OCI-LY7 (cell line): ENCODE measurements around the gene IGF1R. TPM values are rescaled to one million over a fixed set of nuclear protein-coding genes. Genes with fewer than 3 reads are reported as not detected.

Source experiments
- BruUV-seq: library from RNA; stranded (reverse); fragments of 400-500 nt; replicated peaks from 2 replicates; lab custom pipeline; 2021; lab: Mats Ljungman, UMichigan
- CTCF ChIA-PET: fragments of 300-600 bp; sonication (Branson Sonifier 250); formaldehyde crosslinking; loops from one replicate; lab custom pipeline; 2022; ENCODE audit warnings: antibody characterized with exemption; ENCODE audit not compliant: unreplicated experiment; lab: Charles Lee
- POLR2A ChIA-PET: fragments of 300-600 bp; sonication (Branson Sonifier 250); formaldehyde crosslinking; loops from one replicate; lab custom pipeline; 2022; ENCODE audit warnings: antibody characterized with exemption; lab: Charles Lee
- DNase-seq: peaks from one replicate; pipeline ENCODE4 v3.0.0-alpha.2; 2015; ENCODE audit warnings: low spot score
- H2AFZ ChIP-seq: fragments of 200-600 bp; sonication (generic), shearing (Covaris generic); 2 replicates; pipeline ENCODE4 v1.6.1; 2014; ENCODE audit warnings: mild to moderate bottlenecking, antibody characterized with exemption, low read length, moderate library complexity
- H3K27ac ChIP-seq: fragments of 200-600 bp; sonication (generic); 2 replicates; pipeline ENCODE4 v1.5.1; 2014; ENCODE audit warnings: mixed run types, low read depth, mild to moderate bottlenecking, moderate library complexity, low read length, inconsistent platforms; ENCODE audit not compliant: poor library complexity, severe bottlenecking
- H3K36me3 ChIP-seq: fragments of 200-600 bp; sonication (generic); 2 replicates; pipeline ENCODE4 v1.6.1; 2014; ENCODE audit warnings: mild to moderate bottlenecking, antibody characterized with exemption, low read length, moderate library complexity, mixed read lengths; ENCODE audit not compliant: insufficient read depth
- H3K4me1 ChIP-seq: fragments of 200-600 bp; sonication (generic); 2 replicates; pipeline ENCODE4 v1.5.1; 2014; ENCODE audit warnings: mild to moderate bottlenecking, low read length; ENCODE audit not compliant: insufficient read depth, poor library complexity, severe bottlenecking
- H3K4me2 ChIP-seq: fragments of 200-600 bp; sonication (generic); 2 replicates; pipeline ENCODE4 v1.6.1; 2014; ENCODE audit warnings: mild to moderate bottlenecking, low read length
- H3K4me3 ChIP-seq: fragments of 200-600 bp; sonication (generic); 2 replicates; pipeline ENCODE4 v1.5.1; 2014; ENCODE audit warnings: mild to moderate bottlenecking, low read depth, low read length; ENCODE audit not compliant: poor library complexity, severe bottlenecking
- H3K79me2 ChIP-seq: fragments of 200-600 bp; sonication (generic); 2 replicates; pipeline ENCODE4 v1.6.1; 2016; ENCODE audit warnings: low read depth, mild to moderate bottlenecking, low read length, moderate library complexity, mixed read lengths; ENCODE audit not compliant: insufficient read depth
- H3K9me2 ChIP-seq: fragments of 200-600 bp; sonication (generic); 2 replicates; pipeline ENCODE4 v1.6.1; 2016; ENCODE audit warnings: mild to moderate bottlenecking, low read length, mixed read lengths; ENCODE audit not compliant: insufficient read depth
- H3K9me3 ChIP-seq: fragments of 200-600 bp; sonication (generic); 2 replicates; pipeline ENCODE4 v1.6.1; 2014; ENCODE audit warnings: mild to moderate bottlenecking, mixed run types, low read length, mixed read lengths
- H4K20me1 ChIP-seq: fragments of 200-600 bp; sonication (generic); 2 replicates; pipeline ENCODE4 v1.6.1; 2014; ENCODE audit warnings: mild to moderate bottlenecking, antibody characterized with exemption, low read length, moderate library complexity, mixed read lengths; ENCODE audit not compliant: insufficient read depth
- EZH2phosphoT487 ChIP-seq: fragments of 200-600 bp; sonication (generic); IDR thresholded peaks from 2 replicates; pipeline ENCODE4 v1.6.1; 2018; ENCODE audit warnings: low read depth, borderline replicate concordance, mild to moderate bottlenecking, mixed run types, antibody characterized with exemption, low read length, moderate library complexity, mixed read lengths
- intact Hi-C: fragments of 100-400 bp; cut with micrococcal nuclease; formaldehyde crosslinking; loops from one replicate; pipeline ENCODE4 v1.10.0; 2022; ENCODE audit not compliant: unreplicated experiment
- total RNA-seq, 2 experiments: library from RNA; depleted of rRNA in 1 of 2; stranded (reverse); fragments of >200 nt in 1 of 2; shearing (Covaris generic) in 1 of 2; gene quantifications; 2 replicates each; pipeline ENCODE4 v1.2.3, GENCODE V29; 2014 to 2022
- TF ChIP-seq, protein P1 (sequence below): fragments of 200-600 bp; sonication (generic); conservative IDR thresholded peaks from 2 replicates; pipeline ENCODE4 v1.5.1; 2014; ENCODE audit warnings: mild to moderate bottlenecking, antibody characterized with exemption, low read length, moderate library complexity, mixed read lengths

IGF1R gene
- total RNA-seq, 2 experiments from 2014 or later = 26.5 to 29.1 TPM

DNA sequence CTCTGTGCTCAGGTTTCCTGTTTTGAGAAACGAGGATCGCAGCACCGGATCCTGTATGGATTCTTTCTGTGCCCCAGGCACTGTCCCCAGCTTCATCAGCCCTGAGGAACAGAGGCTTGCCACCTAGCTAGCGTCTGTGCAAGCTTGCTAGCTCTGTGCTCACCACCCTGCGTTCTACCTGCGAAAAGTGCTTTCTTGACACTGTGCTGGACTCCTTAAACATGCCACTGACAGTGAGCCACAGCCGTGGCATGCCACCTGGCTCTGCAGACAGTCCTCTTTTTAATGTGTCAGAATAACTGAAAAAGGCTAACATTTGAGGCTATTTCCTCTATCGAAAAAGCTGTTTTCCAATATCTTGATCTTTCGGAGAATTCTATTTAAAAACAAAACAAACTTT, 357.8 kb downstream of the IGF1R start:
- TF ChIP-seq, protein P1, sequence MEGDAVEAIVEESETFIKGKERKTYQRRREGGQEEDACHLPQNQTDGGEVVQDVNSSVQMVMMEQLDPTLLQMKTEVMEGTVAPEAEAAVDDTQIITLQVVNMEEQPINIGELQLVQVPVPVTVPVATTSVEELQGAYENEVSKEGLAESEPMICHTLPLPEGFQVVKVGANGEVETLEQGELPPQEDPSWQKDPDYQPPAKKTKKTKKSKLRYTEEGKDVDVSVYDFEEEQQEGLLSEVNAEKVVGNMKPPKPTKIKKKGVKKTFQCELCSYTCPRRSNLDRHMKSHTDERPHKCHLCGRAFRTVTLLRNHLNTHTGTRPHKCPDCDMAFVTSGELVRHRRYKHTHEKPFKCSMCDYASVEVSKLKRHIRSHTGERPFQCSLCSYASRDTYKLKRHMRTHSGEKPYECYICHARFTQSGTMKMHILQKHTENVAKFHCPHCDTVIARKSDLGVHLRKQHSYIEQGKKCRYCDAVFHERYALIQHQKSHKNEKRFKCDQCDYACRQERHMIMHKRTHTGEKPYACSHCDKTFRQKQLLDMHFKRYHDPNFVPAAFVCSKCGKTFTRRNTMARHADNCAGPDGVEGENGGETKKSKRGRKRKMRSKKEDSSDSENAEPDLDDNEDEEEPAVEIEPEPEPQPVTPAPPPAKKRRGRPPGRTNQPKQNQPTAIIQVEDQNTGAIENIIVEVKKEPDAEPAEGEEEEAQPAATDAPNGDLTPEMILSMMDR = no peak
- no peak for TF ChIP-seq EZH2phosphoT487
- Histone ChIP-seq H4K20me1 (no peaks in the 10 kb centered on the region), H3K36me3 (no peaks in the 10 kb centered on the region), H3K9me3 (no peaks in the 10 kb centered on the region), H3K9me2 (no peaks in the 10 kb centered on the region), H3K79me2 (no peaks in the 10 kb centered on the region), H3K4me3 (no peak overlapping the region), H3K4me2 (no peak overlapping the region), H3K27ac (no peak overlapping the region), H2AFZ (no peak overlapping the region), H3K4me1 (no peaks in the 10 kb centered on the region)
- POLR2A ChIA-PET = no interaction called here
- DNase-seq = no peak
- CTCF ChIA-PET = no interaction called here
- intact Hi-C loops = no loop called here
- no TSS peak for BruUV-seq

DNA sequence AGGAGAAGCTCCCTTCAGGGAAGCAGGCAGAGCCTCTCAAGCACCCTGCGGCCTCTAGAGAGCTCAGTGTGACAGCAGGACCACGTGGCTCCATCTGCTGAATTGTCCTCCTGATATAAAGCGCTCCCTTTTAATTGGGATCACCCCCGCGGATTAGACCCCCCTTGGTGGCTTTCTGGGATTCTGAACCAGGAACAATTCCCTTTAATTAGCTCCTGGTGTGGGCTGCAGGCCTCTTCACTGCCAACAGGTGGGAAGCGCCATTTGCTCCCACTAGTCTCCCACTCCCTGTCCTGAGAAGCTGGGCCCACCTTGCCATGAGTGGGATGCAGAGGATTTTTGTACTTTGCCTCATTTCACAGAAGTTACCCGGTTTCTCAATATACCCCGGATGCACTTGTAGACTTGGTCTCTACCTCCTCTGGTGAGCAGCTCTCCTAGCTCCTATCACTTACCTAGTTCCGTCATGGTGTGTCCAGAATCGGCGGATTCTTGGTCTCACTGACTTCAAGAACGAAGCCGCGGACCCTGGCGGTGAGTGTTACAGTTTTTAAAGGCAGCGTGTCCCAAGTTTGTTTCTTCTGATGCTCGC, 358.7 kb downstream of the IGF1R start:
- TF ChIP-seq, protein P1 = no peak
- TF ChIP-seq EZH2phosphoT487 = no peak
- Histone ChIP-seq H3K9me2 (no peaks in the 10 kb centered on the region), H3K4me2 (no peak overlapping the region), H2AFZ (no peak overlapping the region), H3K4me1 (no peaks in the 10 kb centered on the region), H3K36me3 (no peaks in the 10 kb centered on the region), H4K20me1 (no peaks in the 10 kb centered on the region), H3K79me2 (no peaks in the 10 kb centered on the region), H3K4me3 (no peak overlapping the region), H3K9me3 (no peaks in the 10 kb centered on the region), H3K27ac (no peak overlapping the region)
- no peak for DNase-seq
- ChIA-PET POLR2A (interaction anchor here (0.6 kb wide), 1 partner anchor 19 kb away, joined by 3 read pairs; no protein-coding TSS in a partner anchor), CTCF (interaction anchor here (0.5 kb wide), 1 partner anchor 124 kb away, joined by 5 read pairs; no protein-coding TSS in a partner anchor)
- BruUV-seq = no TSS peak
- intact Hi-C loops = no loop called here

DNA sequence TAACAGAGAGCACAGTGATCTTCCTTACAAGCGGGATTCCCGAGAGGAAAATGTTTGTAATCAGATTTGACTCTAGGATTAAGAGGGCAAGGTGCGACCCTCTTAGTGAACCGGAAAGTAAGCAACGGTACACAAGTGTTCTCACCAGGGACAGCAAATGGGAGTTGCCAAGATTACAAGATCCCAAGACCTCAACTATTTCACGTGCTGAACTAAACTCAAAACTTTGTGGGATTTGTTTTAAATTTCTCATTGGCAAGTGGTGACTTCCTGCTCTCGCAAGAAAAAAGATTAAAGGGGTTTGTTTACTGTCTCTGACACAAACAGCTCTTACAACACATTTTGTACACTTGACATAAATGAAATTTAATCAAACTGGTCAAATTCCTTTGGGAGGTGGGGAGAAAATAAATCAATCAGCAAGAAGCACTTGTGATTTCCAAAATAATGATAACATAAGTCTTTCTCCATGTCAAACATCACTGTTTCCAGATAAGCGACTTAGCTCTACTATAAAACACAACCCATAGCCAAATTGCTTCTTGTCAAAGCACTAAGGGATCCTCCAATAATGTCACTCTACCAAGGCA, 361.5 kb downstream of the IGF1R start:
- Histone ChIP-seq H3K4me2 (no peak overlapping the region), H3K4me1 (no peaks in the 10 kb centered on the region), H3K36me3 (no peaks in the 10 kb centered on the region), H3K9me3 (no peaks in the 10 kb centered on the region), H3K9me2 (no peaks in the 10 kb centered on the region), H2AFZ (no peak overlapping the region), H3K4me3 (no peak overlapping the region), H4K20me1 (no peaks in the 10 kb centered on the region), H3K27ac (no peak overlapping the region), H3K79me2 (no peaks in the 10 kb centered on the region)
- ChIA-PET CTCF (no interaction called here), POLR2A (no interaction called here)
- intact Hi-C loops = no loop called here
- BruUV-seq = no TSS peak
- DNase-seq = no peak
- TF ChIP-seq, protein P1 = no peak
- no peak for TF ChIP-seq EZH2phosphoT487
